ENCODE measurements around the gene NHSL1.

NHSL1 gene

GRCh38 chr6:138465007-138465645, 34.2 kb downstream of the NHSL1 start:
- no peak for TF ChIP-seq CTCF (IDR thresholded peaks at IDR 0.05; ENCODE audit: low read depth, low read length)
- no peak overlapping the region for H3K4me3 ChIP-seq (ENCODE audit: low read depth, low read length)

- TF ChIP-seq CTCF (IDR thresholded peaks at IDR 0.05; ENCODE audit: low read depth, low read length) = no peak
- no peak overlapping the region for H3K4me3 ChIP-seq (ENCODE audit: low read depth, low read length)
Measured at GRCh38 chr6:138464085-138464484, 35.2 kb downstream of the NHSL1 start.

- TF ChIP-seq CTCF (IDR thresholded peaks at IDR 0.05; ENCODE audit: low read depth, low read length) = no peak
Measured at GRCh38 chr6:138461647-138462046, 37.6 kb downstream of the NHSL1 start.

GRCh38 chr6:138456401-138456790, 42.9 kb downstream of the NHSL1 start:
- no peak overlapping the region for H3K4me3 ChIP-seq (ENCODE audit: low read depth, low read length)
- TF ChIP-seq CTCF (IDR thresholded peaks at IDR 0.05; ENCODE audit: low read depth, low read length) = no peak

More at GRCh38 chr6:138461647-138462046, 37.6 kb downstream of the NHSL1 start:
- no peak overlapping the region for H3K4me3 ChIP-seq (ENCODE audit: low read depth, low read length)

GRCh38 chr6:138455746-138456400, 43.4 kb downstream of the NHSL1 start:
- no peak overlapping the region for H3K4me3 ChIP-seq (ENCODE audit: low read depth, low read length)
- TF ChIP-seq CTCF (IDR thresholded peaks at IDR 0.05; ENCODE audit: low read depth, low read length) = no peak

- H3K4me3 ChIP-seq (ENCODE audit: low read depth, low read length) = no peak overlapping the region
- no peak for TF ChIP-seq CTCF (IDR thresholded peaks at IDR 0.05; ENCODE audit: low read depth, low read length)
Measured at GRCh38 chr6:138454981-138455706, 44.1 kb downstream of the NHSL1 start.

- no peak overlapping the region for H3K4me3 ChIP-seq (ENCODE audit: low read depth, low read length)
- TF ChIP-seq CTCF (IDR thresholded peaks at IDR 0.05; ENCODE audit: low read depth, low read length) = no peak
Measured at GRCh38 chr6:138451043-138451442, 48.3 kb downstream of the NHSL1 start.

All from WI38 (cell line).